ENCODE data around the gene COMMD9.

GRCh38 chr11:36273110-36273509 is 16.1 kb downstream of the COMMD9 start:
- TF ChIP-seq NRF1 (IDR thresholded peaks at IDR 0.05; ENCODE audit: low read depth, low read length): no peak
- no peak for TF ChIP-seq GTF2F1 (IDR thresholded peaks at IDR 0.05; ENCODE audit: borderline replicate concordance, low read depth, low read length)
- TF ChIP-seq SP1 (IDR thresholded peaks at IDR 0.05; ENCODE audit: low read depth, low read length): no peak
- no peak for TF ChIP-seq CTCF (IDR thresholded peaks at IDR 0.05; ENCODE audit: control extremely low read depth in 1 of 3, insufficient read depth in 1 of 3, low read depth in 1 of 3, low read length in 3 of 3)
- TF ChIP-seq JUND (IDR thresholded peaks at IDR 0.05; ENCODE audit: low read length): no peak
- TF ChIP-seq BCL11A (IDR thresholded peaks at IDR 0.05; ENCODE audit: low read depth in 2 of 2, low read length in 2 of 2): no peak

Data from H1 (cell line).